ENCODE measurements around the gene FAM20C. TPM values are rescaled to one million over a fixed set of nuclear protein-coding genes. Genes with fewer than 3 reads are reported as not detected.
A peak's percentile ranks its signal among the peaks of the same experiment; 100 is the strongest.

The FAM20C gene
- total RNA-seq, 1 donor from 2014 or later: 10.0 TPM

DNA sequence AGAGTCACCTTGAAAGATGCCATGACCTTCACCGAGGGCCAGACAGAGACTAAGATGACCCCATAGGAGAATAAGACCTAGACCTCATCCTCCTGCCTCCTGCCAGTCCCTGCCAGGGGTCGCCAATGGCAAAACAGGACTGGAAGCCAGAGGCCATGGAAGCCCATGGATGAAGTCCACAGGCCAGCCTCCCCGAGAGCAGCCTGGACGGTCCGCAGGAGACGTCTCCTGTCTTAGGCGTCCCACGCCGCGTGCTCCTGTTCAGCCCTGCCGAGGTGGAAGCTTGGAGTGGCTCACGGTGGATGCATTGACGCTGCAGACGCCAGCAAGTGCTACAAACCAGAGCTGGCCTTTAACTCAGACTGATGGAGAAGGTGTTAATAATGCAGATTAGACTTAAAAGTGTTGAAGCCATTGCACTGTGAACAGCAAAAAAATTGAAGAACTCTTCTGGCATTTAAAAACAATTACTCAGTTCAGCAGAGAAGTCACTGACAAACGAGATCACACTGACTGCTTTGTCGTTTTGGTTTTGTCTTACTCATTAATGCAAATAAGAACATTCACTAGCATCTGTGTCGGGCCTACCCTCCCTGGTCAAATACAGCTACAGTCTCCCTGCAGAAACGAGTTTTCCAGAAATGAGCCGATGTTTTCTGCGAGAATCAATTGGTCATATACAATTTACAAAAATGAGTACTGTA lies 38.1 kb upstream of the FAM20C start:
- no peak overlapping the region for H3K27ac Mint-ChIP-seq (ENCODE audit: unreplicated experiment)
- Histone ChIP-seq H3K4me1 (ENCODE audit: insufficient read depth, low read length) (peaks cover 9% of the 10 kb centered on the region), H3K4me2 (ENCODE audit: low read length) (no peak overlapping the region), H3K9ac (ENCODE audit: low read length) (no peak overlapping the region), H3K27ac (ENCODE audit: low read depth, low read length) (no peak overlapping the region), H3K27me3 (ENCODE audit: insufficient read depth, low read length) (no peaks in the 10 kb centered on the region), H3K9me3 (ENCODE audit: insufficient read depth, low read depth, low read length) (no peaks in the 10 kb centered on the region), H4K20me1 (ENCODE audit: insufficient read depth, low read length) (no peaks in the 10 kb centered on the region), H3K4me3 (ENCODE audit: insufficient read depth, low read depth, low read length) (no peak overlapping the region), H2AFZ (ENCODE audit: low read depth, low read length) (no peak overlapping the region), H3K36me3 (ENCODE audit: insufficient read depth, low read length) (no peaks in the 10 kb centered on the region), H3K79me2 (ENCODE audit: insufficient read depth, low read length) (no peaks in the 10 kb centered on the region)
- no peak for FAIRE-seq
- peaks cover 20% of the 10 kb centered on the region for H3K27me3 Mint-ChIP-seq (ENCODE audit: low read depth, unreplicated experiment)
- H3K4me3 Mint-ChIP-seq (ENCODE audit: unreplicated experiment): no peak overlapping the region
- H3K9me3 Mint-ChIP-seq (ENCODE audit: unreplicated experiment): no peaks in the 10 kb centered on the region
- no peak for DNase-seq (ENCODE audit: low read depth)
- H3K36me3 Mint-ChIP-seq (ENCODE audit: low read depth, unreplicated experiment): no peaks in the 10 kb centered on the region
- TF ChIP-seq EZH2 (IDR thresholded peaks at IDR 0.05; ENCODE audit: insufficient read depth, low read length): no peak
- TF ChIP-seq, protein P1, sequence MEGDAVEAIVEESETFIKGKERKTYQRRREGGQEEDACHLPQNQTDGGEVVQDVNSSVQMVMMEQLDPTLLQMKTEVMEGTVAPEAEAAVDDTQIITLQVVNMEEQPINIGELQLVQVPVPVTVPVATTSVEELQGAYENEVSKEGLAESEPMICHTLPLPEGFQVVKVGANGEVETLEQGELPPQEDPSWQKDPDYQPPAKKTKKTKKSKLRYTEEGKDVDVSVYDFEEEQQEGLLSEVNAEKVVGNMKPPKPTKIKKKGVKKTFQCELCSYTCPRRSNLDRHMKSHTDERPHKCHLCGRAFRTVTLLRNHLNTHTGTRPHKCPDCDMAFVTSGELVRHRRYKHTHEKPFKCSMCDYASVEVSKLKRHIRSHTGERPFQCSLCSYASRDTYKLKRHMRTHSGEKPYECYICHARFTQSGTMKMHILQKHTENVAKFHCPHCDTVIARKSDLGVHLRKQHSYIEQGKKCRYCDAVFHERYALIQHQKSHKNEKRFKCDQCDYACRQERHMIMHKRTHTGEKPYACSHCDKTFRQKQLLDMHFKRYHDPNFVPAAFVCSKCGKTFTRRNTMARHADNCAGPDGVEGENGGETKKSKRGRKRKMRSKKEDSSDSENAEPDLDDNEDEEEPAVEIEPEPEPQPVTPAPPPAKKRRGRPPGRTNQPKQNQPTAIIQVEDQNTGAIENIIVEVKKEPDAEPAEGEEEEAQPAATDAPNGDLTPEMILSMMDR (IDR thresholded peaks at IDR 0.05; ENCODE audit: insufficient read depth, low read depth, low read length): no peak
- peaks cover 10% of the 10 kb centered on the region for H3K4me1 Mint-ChIP-seq (ENCODE audit: low read depth, unreplicated experiment)

GRCh38 chr7:155469-155900 lies 36.9 kb upstream of the FAM20C start:
- H3K27ac Mint-ChIP-seq (ENCODE audit: unreplicated experiment): no peak overlapping the region
- FAIRE-seq: peak; percentile 29

More at GRCh38 chr7:155469-155900, 36.9 kb upstream of the FAM20C start:
- Mint-ChIP-seq H3K4me1 (ENCODE audit: low read depth, unreplicated experiment) (peaks cover 9% of the 10 kb centered on the region), H3K4me3 (ENCODE audit: unreplicated experiment) (no peak overlapping the region), H3K27me3 (ENCODE audit: low read depth, unreplicated experiment) (peaks cover 23% of the 10 kb centered on the region), H3K9me3 (ENCODE audit: unreplicated experiment) (no peaks in the 10 kb centered on the region), H3K36me3 (ENCODE audit: low read depth, unreplicated experiment) (no peaks in the 10 kb centered on the region)
- Histone ChIP-seq H3K4me1 (ENCODE audit: insufficient read depth, low read length) (no peaks in the 10 kb centered on the region), H4K20me1 (ENCODE audit: insufficient read depth, low read length) (no peaks in the 10 kb centered on the region), H3K79me2 (ENCODE audit: insufficient read depth, low read length) (no peaks in the 10 kb centered on the region), H3K27me3 (ENCODE audit: insufficient read depth, low read length) (no peaks in the 10 kb centered on the region), H3K27ac (ENCODE audit: low read depth, low read length) (no peak overlapping the region), H3K4me3 (ENCODE audit: insufficient read depth, low read depth, low read length) (no peak overlapping the region), H2AFZ (ENCODE audit: low read depth, low read length) (peak overlapping the region; percentile 16), H3K36me3 (ENCODE audit: insufficient read depth, low read length) (no peaks in the 10 kb centered on the region), H3K4me2 (ENCODE audit: low read length) (peak overlapping the region; percentile 16), H3K9ac (ENCODE audit: low read length) (no peak overlapping the region), H3K9me3 (ENCODE audit: insufficient read depth, low read depth, low read length) (no peaks in the 10 kb centered on the region)
- no peak for TF ChIP-seq EZH2 (IDR thresholded peaks at IDR 0.05; ENCODE audit: insufficient read depth, low read length)
- TF ChIP-seq, protein P1 (IDR thresholded peaks at IDR 0.05; ENCODE audit: insufficient read depth, low read depth, low read length): no peak
- no peak for DNase-seq (ENCODE audit: low read depth)

Measured in astrocyte (in vitro differentiated cells and primary cell).